ENCODE data around the gene MRPS2. TPM values are rescaled to one million over a fixed set of nuclear protein-coding genes. Genes with fewer than 3 reads are reported as not detected.

MRPS2 gene
- total RNA-seq, 3 donors from 2014 or later, result 27.3 to 36.0 (median 28.2) TPM

DNA sequence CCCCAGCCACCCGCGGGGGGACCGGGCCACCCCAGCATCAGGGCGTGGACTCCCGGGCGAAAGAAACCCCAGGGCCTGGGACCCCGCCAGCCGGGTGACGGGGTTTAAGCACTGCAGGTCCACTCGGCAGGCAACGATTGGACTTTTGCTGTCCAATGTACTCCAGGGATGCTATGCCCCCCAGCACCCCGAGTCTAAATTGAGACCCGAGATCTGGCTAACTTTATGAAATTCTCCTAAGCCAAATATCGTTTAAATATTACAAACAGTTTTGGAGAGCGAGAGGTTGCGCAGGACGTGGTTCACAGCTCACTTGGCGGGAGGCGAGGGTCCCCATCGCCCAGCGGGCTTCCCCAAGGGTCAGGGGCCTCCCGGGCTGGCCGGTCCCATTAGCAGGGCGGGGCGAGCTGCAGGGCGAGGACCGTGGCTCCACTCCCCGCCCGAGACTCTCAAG lies 384 bp upstream of the MRPS2 start:
- Histone ChIP-seq H3K36me3 (ENCODE audit: low read depth) (no peaks in the 10 kb centered on the region), H3K4me1 (ENCODE audit: low read depth) (peaks cover 17% of the 10 kb centered on the region), H3K4me3 (peak overlapping the region; percentile 95), H3K9me3 (no peaks in the 10 kb centered on the region)
- ATAC-seq (peak; percentile 11), DNase-seq (no peak)
- TF ChIP-seq, protein P1, sequence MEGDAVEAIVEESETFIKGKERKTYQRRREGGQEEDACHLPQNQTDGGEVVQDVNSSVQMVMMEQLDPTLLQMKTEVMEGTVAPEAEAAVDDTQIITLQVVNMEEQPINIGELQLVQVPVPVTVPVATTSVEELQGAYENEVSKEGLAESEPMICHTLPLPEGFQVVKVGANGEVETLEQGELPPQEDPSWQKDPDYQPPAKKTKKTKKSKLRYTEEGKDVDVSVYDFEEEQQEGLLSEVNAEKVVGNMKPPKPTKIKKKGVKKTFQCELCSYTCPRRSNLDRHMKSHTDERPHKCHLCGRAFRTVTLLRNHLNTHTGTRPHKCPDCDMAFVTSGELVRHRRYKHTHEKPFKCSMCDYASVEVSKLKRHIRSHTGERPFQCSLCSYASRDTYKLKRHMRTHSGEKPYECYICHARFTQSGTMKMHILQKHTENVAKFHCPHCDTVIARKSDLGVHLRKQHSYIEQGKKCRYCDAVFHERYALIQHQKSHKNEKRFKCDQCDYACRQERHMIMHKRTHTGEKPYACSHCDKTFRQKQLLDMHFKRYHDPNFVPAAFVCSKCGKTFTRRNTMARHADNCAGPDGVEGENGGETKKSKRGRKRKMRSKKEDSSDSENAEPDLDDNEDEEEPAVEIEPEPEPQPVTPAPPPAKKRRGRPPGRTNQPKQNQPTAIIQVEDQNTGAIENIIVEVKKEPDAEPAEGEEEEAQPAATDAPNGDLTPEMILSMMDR (IDR thresholded peaks at IDR 0.05), result no peak
- intact Hi-C loops (cut with DNase I, micrococcal nuclease), result no loop called here

DNA sequence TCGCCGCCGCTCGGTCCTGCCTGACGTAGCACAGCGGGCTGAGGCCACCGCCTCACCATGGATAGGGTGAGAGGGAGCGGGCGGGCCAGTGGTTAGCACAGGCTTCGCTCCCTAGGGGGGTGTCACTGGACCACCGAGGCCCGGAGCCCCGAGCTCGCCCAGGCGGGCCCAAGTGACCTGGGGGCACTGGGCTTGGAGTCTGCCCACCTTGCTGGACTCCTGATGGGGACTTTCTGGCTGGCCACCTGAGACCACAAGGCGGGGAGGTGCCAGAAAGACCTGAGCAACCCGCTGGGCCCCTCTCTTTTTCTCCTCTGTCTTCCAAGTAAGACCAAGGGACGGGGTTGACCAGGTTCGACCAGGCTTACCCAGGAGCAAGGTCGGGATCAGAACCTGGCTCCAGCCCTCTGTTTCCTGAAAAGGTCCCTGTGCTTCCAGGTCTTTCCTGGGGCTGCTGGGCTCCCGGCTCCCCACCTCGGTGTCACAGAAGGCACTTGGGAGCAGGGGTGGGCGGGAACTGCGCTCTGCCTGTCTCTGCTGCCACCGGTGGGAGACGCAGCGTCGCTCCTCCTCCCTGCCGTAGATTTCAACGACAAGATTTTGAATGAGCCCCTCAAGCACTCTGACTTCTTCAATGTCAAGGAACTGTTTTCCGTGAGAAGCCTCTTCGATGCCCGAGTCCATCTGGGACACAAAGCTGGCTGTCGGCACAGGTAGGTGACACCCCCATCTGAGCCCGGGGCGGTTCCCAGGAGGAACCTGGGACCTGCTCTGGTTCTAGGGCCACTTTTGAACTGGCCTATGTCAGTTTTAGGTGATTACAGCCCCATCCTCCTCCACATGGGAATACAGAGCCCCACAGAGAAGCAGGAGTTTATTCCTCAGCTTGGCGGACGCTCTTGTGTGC lies 1.0 kb downstream of the MRPS2 start:
- ATAC-seq, result no peak
- no peaks in the 10 kb centered on the region for H3K36me3 ChIP-seq (ENCODE audit: low read depth)
- DNase-seq, result peak in 2 of 3 donors; percentile 34 to 54
- TF ChIP-seq, protein P1 (IDR thresholded peaks at IDR 0.05), result no peak
- H3K4me1 ChIP-seq (ENCODE audit: low read depth), result peaks cover 17% of the 10 kb centered on the region
- H3K4me3 ChIP-seq, result peak overlapping the region; percentile 95
- no peaks in the 10 kb centered on the region for H3K9me3 ChIP-seq
- intact Hi-C loops (cut with DNase I, micrococcal nuclease), result no loop called here

DNA sequence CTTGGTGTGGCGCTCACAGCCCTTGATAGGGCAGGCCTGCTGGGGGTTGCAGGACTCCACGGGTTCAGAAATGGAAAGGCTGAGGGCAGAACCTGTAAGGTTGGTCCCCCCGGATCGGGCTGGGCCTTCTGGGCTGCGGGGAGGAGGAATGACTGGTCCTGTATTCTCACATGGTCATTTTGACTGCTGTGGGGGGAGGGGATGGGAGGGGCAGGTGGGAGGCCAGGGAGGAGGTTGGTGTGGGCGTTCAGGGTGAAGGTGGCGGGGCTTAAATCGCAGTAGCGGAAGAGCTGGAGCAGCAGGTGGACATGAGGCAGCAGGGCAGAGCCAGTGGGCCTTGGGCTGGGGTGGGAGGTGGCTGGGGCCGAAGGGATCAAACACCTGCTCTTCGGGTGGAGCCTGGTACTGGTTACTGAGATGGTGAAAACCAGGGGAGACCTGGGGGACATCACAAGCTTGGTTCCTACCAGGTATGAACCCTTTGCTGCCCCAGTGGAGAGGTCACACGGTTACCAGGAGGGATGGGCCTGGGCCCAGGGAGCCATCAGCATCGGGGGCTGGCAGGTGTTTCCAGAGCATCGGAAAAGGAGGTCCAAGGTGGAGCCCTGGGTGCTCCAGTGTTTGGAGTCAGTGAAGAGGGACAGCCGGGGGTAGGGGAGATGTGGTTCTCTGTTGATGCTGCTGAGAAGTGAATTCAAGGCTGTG lies 1.8 kb downstream of the MRPS2 start:
- peak in 2 of 3 donors; percentile 27 to 42 for DNase-seq
- Histone ChIP-seq H3K36me3 (ENCODE audit: low read depth) (no peaks in the 10 kb centered on the region), H3K9me3 (no peaks in the 10 kb centered on the region), H3K4me3 (no peak overlapping the region), H3K4me1 (ENCODE audit: low read depth) (peaks cover 17% of the 10 kb centered on the region)
- ATAC-seq, result no peak
- TF ChIP-seq, protein P1 (IDR thresholded peaks at IDR 0.05), result no peak
- intact Hi-C loops (cut with DNase I, micrococcal nuclease), result no loop called here

DNA sequence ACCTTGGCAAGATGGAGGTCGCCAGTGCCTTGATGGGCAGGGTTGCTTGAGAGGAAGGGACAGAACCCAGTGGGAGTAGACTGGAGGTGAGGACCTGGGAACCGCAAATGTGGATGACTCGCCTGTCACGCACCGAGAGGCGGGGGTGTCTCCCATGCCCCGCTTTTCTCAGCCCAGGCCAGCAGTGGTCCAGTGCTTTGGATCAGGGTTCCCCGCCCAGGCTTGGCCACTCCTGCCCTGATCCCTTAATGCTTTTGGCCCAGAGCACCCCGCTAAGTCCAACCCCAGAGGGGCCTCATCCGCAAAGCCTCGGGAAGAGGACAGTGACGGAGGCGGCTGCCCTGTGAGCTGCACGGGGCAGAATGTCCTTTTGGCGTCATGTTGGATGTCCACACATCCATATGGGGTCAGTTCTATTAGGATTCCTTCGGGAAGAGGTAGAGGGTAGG lies 2.4 kb downstream of the MRPS2 start:
- TF ChIP-seq, protein P1 (IDR thresholded peaks at IDR 0.05), result no peak
- intact Hi-C loops (cut with DNase I, micrococcal nuclease), result no loop called here
- H3K36me3 ChIP-seq (ENCODE audit: low read depth), result no peaks in the 10 kb centered on the region
- peaks cover 17% of the 10 kb centered on the region for H3K4me1 ChIP-seq (ENCODE audit: low read depth)
- H3K4me3 ChIP-seq, result no peak overlapping the region
- peak in 1 of 3 donors; percentile 29 for DNase-seq
- no peaks in the 10 kb centered on the region for H3K9me3 ChIP-seq
- ATAC-seq, result no peak

DNA sequence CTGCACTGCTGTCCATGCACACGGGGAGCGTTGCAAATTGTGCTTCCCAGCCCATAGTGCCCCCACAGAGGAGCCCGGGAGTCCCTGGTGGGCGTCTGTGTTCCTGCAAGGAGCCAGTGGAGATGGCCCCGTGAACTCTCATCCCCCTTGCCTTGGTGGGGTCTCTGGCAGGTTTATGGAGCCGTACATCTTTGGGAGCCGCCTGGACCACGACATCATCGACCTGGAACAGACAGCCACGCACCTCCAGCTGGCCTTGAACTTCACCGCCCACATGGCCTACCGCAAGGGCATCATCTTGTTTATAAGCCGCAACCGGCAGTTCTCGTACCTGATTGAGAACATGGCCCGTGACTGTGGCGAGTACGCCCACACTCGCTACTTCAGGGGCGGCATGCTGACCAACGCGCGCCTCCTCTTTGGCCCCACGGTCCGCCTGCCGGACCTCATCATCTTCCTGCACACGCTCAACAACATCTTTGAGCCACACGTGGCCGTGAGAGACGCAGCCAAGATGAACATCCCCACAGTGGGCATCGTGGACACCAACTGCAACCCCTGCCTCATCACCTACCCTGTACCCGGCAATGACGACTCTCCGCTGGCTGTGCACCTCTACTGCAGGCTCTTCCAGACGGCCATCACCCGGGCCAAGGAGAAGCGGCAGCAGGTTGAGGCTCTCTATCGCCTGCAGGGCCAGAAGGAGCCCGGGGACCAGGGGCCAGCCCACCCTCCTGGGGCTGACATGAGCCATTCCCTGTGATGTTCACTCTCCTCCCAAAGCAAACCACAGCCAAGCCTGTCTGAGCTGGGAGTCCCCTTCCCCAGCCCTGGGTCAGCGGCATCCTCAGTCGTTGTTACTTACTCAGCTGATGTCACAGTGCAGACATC lies 3.1 kb downstream of the MRPS2 start:
- intact Hi-C loops (cut with DNase I, micrococcal nuclease), result no loop called here
- peaks cover 17% of the 10 kb centered on the region for H3K4me1 ChIP-seq (ENCODE audit: low read depth)
- H3K9me3 ChIP-seq, result no peaks in the 10 kb centered on the region
- H3K36me3 ChIP-seq (ENCODE audit: low read depth), result no peaks in the 10 kb centered on the region
- no peak overlapping the region for H3K4me3 ChIP-seq
- ATAC-seq (no peak), DNase-seq (peak in 2 of 3 donors; percentile 22 to 40)
- TF ChIP-seq, protein P1 (IDR thresholded peaks at IDR 0.05), result no peak

Measured in mucosa of descending colon (tissue), 3 donors.